ENCODE measurements around the gene NMT2. TPM values are rescaled to one million over a fixed set of nuclear protein-coding genes. Genes with fewer than 3 reads are reported as not detected.

The NMT2 gene
- total RNA-seq, 1 experiment from 2014 or later: 14.4 TPM

- intact Hi-C loops (cut with micrococcal nuclease): loop anchor here (5.0 kb wide), 2 partner anchors 36 to 44 kb away; no protein-coding TSS in a partner anchor
- Histone ChIP-seq H3K79me2 (ENCODE audit: low read length) (peaks cover 45% of the 10 kb centered on the region), H3K9ac (ENCODE audit: low read length) (no peak overlapping the region), H4K20me1 (ENCODE audit: low read length) (peaks cover 4% of the 10 kb centered on the region; the same call in 1 of the 2 replicates), H3K27me3 (ENCODE audit: low read length) (no peaks in the 10 kb centered on the region), H3K36me3 (ENCODE audit: low read depth, low read length) (no peaks in the 10 kb centered on the region), H3K9me3 (ENCODE audit: low read length) (no peaks in the 10 kb centered on the region), H3K27ac (ENCODE audit: low read length) (no peak overlapping the region), H3K4me1 (ENCODE audit: insufficient read depth, low read length) (peaks cover 13% of the 10 kb centered on the region; the same call in 1 of the 2 replicates), H3K4me3 (ENCODE audit: low read length) (peak overlapping the region; percentile 73), H3K9me2 (replicated peaks; ENCODE audit: low read length) (no peaks in the 10 kb centered on the region), H3F3A (ENCODE audit: low read length, unreplicated experiment) (no peaks in the 10 kb centered on the region), H3K4me2 (ENCODE audit: low read length) (peak overlapping the region; percentile 87), H2AFZ (ENCODE audit: low read length) (no peak overlapping the region)
- DNase-seq (no peak), ATAC-seq (no peak)
- ChIA-PET CTCF (no interaction called here), POLR2A (ENCODE audit: unreplicated experiment) (interaction anchor here (0.7 kb wide), 1 partner anchor 43 kb away, joined by 3 read pairs; no protein-coding TSS in a partner anchor)
- no TSS peak for BruUV-seq (replicated peaks)
- TF ChIP-seq CTCF (conservative IDR thresholded peaks at IDR 0.05; ENCODE audit: low read depth, low read length) (no peak), EZH2phosphoT487 (IDR thresholded peaks at IDR 0.05; ENCODE audit: borderline replicate concordance, low read length) (no peak), EZH2 (IDR thresholded peaks at IDR 0.05; ENCODE audit: low read length, unreplicated experiment) (no peak)
Observed at GRCh38 chr10:15166325-15166724, 2.2 kb downstream of the NMT2 start.

GRCh38 chr10:15163253-15163828 is 5.2 kb downstream of the NMT2 start:
- Histone ChIP-seq H3F3A (ENCODE audit: low read length, unreplicated experiment) (no peaks in the 10 kb centered on the region), H3K4me3 (ENCODE audit: low read length) (no peak overlapping the region), H3K4me1 (ENCODE audit: insufficient read depth, low read length) (peaks cover 13% of the 10 kb centered on the region; the same call in 1 of the 2 replicates), H2AFZ (ENCODE audit: low read length) (no peak overlapping the region), H3K9ac (ENCODE audit: low read length) (no peak overlapping the region), H3K4me2 (ENCODE audit: low read length) (no peak overlapping the region), H3K79me2 (ENCODE audit: low read length) (peaks cover 45% of the 10 kb centered on the region), H4K20me1 (ENCODE audit: low read length) (peaks cover 4% of the 10 kb centered on the region; the same call in 1 of the 2 replicates), H3K27me3 (ENCODE audit: low read length) (no peaks in the 10 kb centered on the region), H3K9me2 (replicated peaks; ENCODE audit: low read length) (no peaks in the 10 kb centered on the region), H3K9me3 (ENCODE audit: low read length) (no peaks in the 10 kb centered on the region), H3K27ac (ENCODE audit: low read length) (no peak overlapping the region), H3K36me3 (ENCODE audit: low read depth, low read length) (no peaks in the 10 kb centered on the region)
- CTCF ChIA-PET: no interaction called here
- BruUV-seq (replicated peaks): no TSS peak
- TF ChIP-seq CTCF (conservative IDR thresholded peaks at IDR 0.05; ENCODE audit: low read depth, low read length) (no peak), EZH2 (IDR thresholded peaks at IDR 0.05; ENCODE audit: low read length, unreplicated experiment) (no peak), EZH2phosphoT487 (IDR thresholded peaks at IDR 0.05; ENCODE audit: borderline replicate concordance, low read length) (no peak)
- intact Hi-C loops (cut with micrococcal nuclease): no loop called here
- no peak for ATAC-seq
- no peak for DNase-seq
- POLR2A ChIA-PET (ENCODE audit: unreplicated experiment): no interaction called here

- no peaks in the 10 kb centered on the region for H3K4me1 ChIP-seq (ENCODE audit: insufficient read depth, low read length)
- ChIA-PET CTCF (no interaction called here), POLR2A (ENCODE audit: unreplicated experiment) (no interaction called here)
- no peaks in the 10 kb centered on the region for H3K9me3 ChIP-seq (ENCODE audit: low read length)
- no peak for DNase-seq
- no peaks in the 10 kb centered on the region for H3K36me3 ChIP-seq (ENCODE audit: low read depth, low read length)
- H4K20me1 ChIP-seq (ENCODE audit: low read length): no peaks in the 10 kb centered on the region
- intact Hi-C loops (cut with micrococcal nuclease): no loop called here
- no peak overlapping the region for H3K4me3 ChIP-seq (ENCODE audit: low read length)
- H3K27me3 ChIP-seq (ENCODE audit: low read length): no peaks in the 10 kb centered on the region
- no peak overlapping the region for H3K4me2 ChIP-seq (ENCODE audit: low read length)
- H3F3A ChIP-seq (ENCODE audit: low read length, unreplicated experiment): no peaks in the 10 kb centered on the region
- no peak overlapping the region for H3K27ac ChIP-seq (ENCODE audit: low read length)
- no peak overlapping the region for H3K9ac ChIP-seq (ENCODE audit: low read length)
- H2AFZ ChIP-seq (ENCODE audit: low read length): no peak overlapping the region
- ATAC-seq: no peak
- peaks cover 9% of the 10 kb centered on the region for H3K79me2 ChIP-seq (ENCODE audit: low read length)
- no peak for TF ChIP-seq CTCF (conservative IDR thresholded peaks at IDR 0.05; ENCODE audit: low read depth, low read length)
- TF ChIP-seq EZH2 (IDR thresholded peaks at IDR 0.05; ENCODE audit: low read length, unreplicated experiment): no peak
- TF ChIP-seq EZH2phosphoT487 (IDR thresholded peaks at IDR 0.05; ENCODE audit: borderline replicate concordance, low read length): no peak
- no TSS peak for BruUV-seq (replicated peaks)
- no peaks in the 10 kb centered on the region for H3K9me2 ChIP-seq (replicated peaks; ENCODE audit: low read length)
Observed at GRCh38 chr10:15158972-15159371, 9.5 kb downstream of the NMT2 start.

Measured in PC-3 (cell line).